Tibial artery (tissue), 4 donors: ENCODE results near the gene MAGEA9.
A peak's percentile ranks its signal among the peaks of the same experiment; 100 is the strongest.

Experiments used
- DNase-seq, 2 donors: peaks; one replicate each; pipeline ENCODE4 v3.0.0-alpha.2; 2019
- H3K27ac ChIP-seq, 2 donors: fragments of 200-600 bp; sonication (generic) in 1 of 2; 1 replicate in 1 of 2; 2 replicates in 1 of 2; pipeline ENCODE4 v1.5.1; 2018 to 2019; ENCODE audit warnings: mild to moderate bottlenecking in 1 of 2
- H3K27me3 ChIP-seq, 2 donors: fragments of 200-600 bp; sonication (generic) in 1 of 2; one replicate each; pipeline versions ENCODE4 v1.5.1 to v1.6.0; 2016 to 2019
- H3K36me3 ChIP-seq, 3 donors: fragments of 200-600 bp; sonication (generic) in 2 of 3; one replicate each; pipeline ENCODE4 v1.5.1; 2016 to 2019; ENCODE audit warnings: mild to moderate bottlenecking in 2 of 3
- H3K4me1 ChIP-seq, 4 donors: fragments of 200-600 bp; sonication (generic) in 2 of 4; 1 replicate in 3 of 4; 2 replicates in 1 of 4; pipeline ENCODE4 v1.5.1; 2016 to 2019
- H3K4me3 ChIP-seq, 2 donors: fragments of 200-600 bp; sonication (generic) in 1 of 2; 1 replicate in 1 of 2; 2 replicates in 1 of 2; pipeline ENCODE4 v1.5.1; 2018 to 2019; ENCODE audit warnings: mild to moderate bottlenecking in 2 of 2
- H3K9me3 ChIP-seq, 3 donors: fragments of 200-600 bp; sonication (generic) in 1 of 3; one replicate each; pipeline ENCODE4 v1.5.1; 2016 to 2019
- intact Hi-C: fragments of 100-400 bp; cut with DNase I; formaldehyde crosslinking; loops from one replicate; pipeline ENCODE4 v1.15.0; 2023; ENCODE audit warnings: low total_unique reads
- TF ChIP-seq, protein P1 (sequence below), 2 experiments: fragments of 200-600 bp in 1 of 2; fragments of 450-650 bp in 1 of 2; IDR thresholded peaks; one replicate each; pipeline ENCODE4 v1.5.1; 2017 to 2019; ENCODE audit warnings: antibody characterized with exemption in 2 of 2, mild to moderate bottlenecking in 1 of 2, moderate library complexity in 1 of 2

The MAGEA9 gene

DNA sequence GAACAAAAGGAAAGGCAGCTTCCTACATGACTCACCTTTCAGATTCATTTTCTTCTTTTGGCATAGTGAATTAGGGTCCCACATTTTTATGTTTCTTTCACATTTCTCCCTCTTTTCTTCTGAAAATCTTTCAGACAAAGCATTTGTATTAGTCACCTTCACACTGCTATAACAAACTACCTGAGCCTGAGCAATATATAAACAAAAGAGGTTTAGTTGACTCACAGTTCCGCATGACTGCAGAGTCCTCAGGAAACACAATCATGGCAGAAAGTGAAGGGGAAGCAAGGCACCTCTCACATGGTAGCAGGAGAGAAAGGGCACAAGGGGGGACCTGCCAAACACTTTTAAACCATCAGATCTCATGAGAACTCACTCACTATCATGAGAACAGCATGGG is 36.9 kb downstream of the MAGEA9 start:
- Histone ChIP-seq H3K4me3 (no peak overlapping the region), H3K27me3 (no peaks in the 10 kb centered on the region), H3K36me3 (no peaks in the 10 kb centered on the region), H3K27ac (no peak overlapping the region), H3K4me1 (no peaks in the 10 kb centered on the region), H3K9me3 (no peaks in the 10 kb centered on the region)
- TF ChIP-seq, protein P1, sequence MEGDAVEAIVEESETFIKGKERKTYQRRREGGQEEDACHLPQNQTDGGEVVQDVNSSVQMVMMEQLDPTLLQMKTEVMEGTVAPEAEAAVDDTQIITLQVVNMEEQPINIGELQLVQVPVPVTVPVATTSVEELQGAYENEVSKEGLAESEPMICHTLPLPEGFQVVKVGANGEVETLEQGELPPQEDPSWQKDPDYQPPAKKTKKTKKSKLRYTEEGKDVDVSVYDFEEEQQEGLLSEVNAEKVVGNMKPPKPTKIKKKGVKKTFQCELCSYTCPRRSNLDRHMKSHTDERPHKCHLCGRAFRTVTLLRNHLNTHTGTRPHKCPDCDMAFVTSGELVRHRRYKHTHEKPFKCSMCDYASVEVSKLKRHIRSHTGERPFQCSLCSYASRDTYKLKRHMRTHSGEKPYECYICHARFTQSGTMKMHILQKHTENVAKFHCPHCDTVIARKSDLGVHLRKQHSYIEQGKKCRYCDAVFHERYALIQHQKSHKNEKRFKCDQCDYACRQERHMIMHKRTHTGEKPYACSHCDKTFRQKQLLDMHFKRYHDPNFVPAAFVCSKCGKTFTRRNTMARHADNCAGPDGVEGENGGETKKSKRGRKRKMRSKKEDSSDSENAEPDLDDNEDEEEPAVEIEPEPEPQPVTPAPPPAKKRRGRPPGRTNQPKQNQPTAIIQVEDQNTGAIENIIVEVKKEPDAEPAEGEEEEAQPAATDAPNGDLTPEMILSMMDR (IDR thresholded peaks at IDR 0.05): no peak
- no peak for DNase-seq
- intact Hi-C loops: no loop called here

DNA sequence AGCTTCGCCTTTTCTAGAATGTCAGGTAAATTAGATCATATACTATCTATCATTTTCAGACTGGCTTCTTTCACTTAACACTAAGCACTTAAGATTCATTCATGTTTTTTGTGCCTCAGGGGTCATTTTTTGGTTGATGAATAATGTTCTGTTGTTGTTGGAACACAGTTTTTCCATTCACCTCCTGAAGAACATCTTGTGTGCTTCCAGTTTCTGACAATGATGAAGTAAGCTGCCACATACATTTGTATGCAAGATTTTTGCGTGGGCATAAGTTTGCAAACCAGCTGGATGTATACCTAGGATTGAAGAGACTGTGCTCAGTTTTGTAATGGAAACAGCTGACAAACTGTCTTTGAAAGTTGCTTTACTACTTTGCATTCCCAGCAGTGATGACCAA is 37.6 kb downstream of the MAGEA9 start:
- no peak for DNase-seq
- no peak overlapping the region for H3K4me3 ChIP-seq
- TF ChIP-seq, protein P1 (IDR thresholded peaks at IDR 0.05): no peak
- no peaks in the 10 kb centered on the region for H3K4me1 ChIP-seq
- no peak overlapping the region for H3K27ac ChIP-seq
- no peaks in the 10 kb centered on the region for H3K27me3 ChIP-seq
- intact Hi-C loops: no loop called here
- no peaks in the 10 kb centered on the region for H3K9me3 ChIP-seq
- H3K36me3 ChIP-seq: no peaks in the 10 kb centered on the region

DNA sequence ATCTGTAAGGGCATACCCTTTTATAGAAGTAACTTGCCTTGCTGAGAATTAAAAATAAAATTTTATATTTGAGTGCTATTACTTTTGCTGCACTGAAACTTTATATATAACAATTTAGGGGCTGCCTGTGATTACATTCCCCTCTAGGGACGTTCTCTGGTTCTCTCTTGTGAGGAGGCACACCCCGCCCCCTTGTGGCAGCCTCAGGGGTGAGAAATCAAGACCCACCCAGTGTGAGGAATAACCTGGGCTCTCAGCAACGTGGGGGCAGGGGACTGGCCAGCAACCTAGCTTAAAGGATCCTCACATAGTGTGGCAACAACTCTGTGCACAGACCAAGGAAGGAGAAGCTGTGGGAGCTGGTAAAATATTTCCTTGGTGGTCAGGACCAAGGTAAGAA is 43.7 kb downstream of the MAGEA9 start:
- H3K27me3 ChIP-seq: no peaks in the 10 kb centered on the region
- no peak for DNase-seq
- H3K9me3 ChIP-seq: no peaks in the 10 kb centered on the region
- peaks cover 0 to 4% (median 0%) of the 10 kb centered on the region in 4 donors for H3K4me1 ChIP-seq
- no peak overlapping the region for H3K27ac ChIP-seq
- intact Hi-C loops: no loop called here
- no peak overlapping the region for H3K4me3 ChIP-seq
- TF ChIP-seq, protein P1 (IDR thresholded peaks at IDR 0.05): no peak
- no peaks in the 10 kb centered on the region for H3K36me3 ChIP-seq

DNA sequence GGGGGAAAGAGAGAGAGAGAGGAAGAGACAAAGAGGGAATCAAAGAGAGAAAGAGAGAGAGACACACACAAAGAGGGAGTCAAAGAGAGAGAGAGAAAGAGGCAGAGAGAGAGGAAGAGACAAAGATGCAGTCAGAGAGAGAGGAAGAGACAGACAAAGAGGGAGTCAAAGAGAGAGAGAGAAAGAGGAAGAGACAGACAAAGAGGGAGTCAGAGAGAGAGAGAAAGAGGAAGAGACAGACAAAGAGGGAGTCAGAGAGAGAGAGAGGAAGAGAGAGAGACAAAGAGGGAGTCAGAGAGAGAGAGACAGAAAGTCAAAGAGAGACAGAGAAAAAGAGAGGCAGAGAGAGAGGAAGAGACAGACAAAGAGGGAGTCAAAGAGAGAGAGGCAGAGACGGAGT is 45.5 kb downstream of the MAGEA9 start:
- Histone ChIP-seq H3K4me3 (no peak overlapping the region), H3K4me1 (peaks cover 0 to 4% (median 0%) of the 10 kb centered on the region in 4 donors), H3K27ac (no peak overlapping the region), H3K36me3 (no peaks in the 10 kb centered on the region), H3K9me3 (no peaks in the 10 kb centered on the region), H3K27me3 (no peaks in the 10 kb centered on the region)
- TF ChIP-seq, protein P1 (IDR thresholded peaks at IDR 0.05): no peak
- DNase-seq: no peak
- intact Hi-C loops: no loop called here

DNA sequence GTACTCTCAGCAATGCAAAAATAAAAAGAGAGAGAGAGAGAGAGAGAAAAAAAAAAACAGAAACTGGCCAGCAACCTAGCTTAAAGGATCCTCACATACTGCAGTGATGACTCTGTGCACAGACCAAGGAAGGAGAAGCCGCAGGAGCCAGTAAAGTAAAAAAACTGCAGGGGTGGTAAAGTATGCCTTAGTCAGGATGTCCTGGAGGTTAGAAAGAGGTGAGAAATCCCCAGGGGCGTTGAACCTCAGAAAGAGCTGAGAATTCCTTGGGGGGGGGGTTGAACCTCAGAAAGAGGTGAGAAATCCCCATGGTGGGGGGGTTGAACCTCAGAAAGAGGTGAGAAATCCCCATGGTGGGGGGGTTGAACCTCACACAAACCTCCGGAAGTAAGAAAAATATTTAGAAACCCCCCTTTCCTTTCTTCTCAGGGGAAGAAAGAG is 48.0 kb downstream of the MAGEA9 start:
- intact Hi-C loops: no loop called here
- DNase-seq: no peak
- H3K4me3 ChIP-seq: peak overlapping the region; percentile 34 to 41
- no peaks in the 10 kb centered on the region for H3K36me3 ChIP-seq
- TF ChIP-seq, protein P1 (IDR thresholded peaks at IDR 0.05): no peak
- no peaks in the 10 kb centered on the region for H3K27me3 ChIP-seq
- H3K9me3 ChIP-seq: no peaks in the 10 kb centered on the region
- peak overlapping the region in 1 of 2 donors; percentile 43 for H3K27ac ChIP-seq
- H3K4me1 ChIP-seq: peaks cover 0 to 4% (median 0%) of the 10 kb centered on the region in 4 donors
